Testis (tissue), 3 donors: ENCODE measurements around the gene PPOX. TPM values are rescaled to one million over a fixed set of nuclear protein-coding genes. Genes with fewer than 3 reads are reported as not detected.

ENCODE experiments used
- DNase-seq: peaks from one replicate; pipeline ENCODE4 v3.0.0-alpha.2; 2019
- H3K27ac ChIP-seq, 2 donors: fragments of 200-600 bp; sonication (generic); one replicate each; pipeline ENCODE4 v1.5.1; 2019
- H3K27me3 ChIP-seq: fragments of 200-600 bp; sonication (generic); one replicate; pipeline ENCODE4 v1.5.1; 2019
- H3K36me3 ChIP-seq: fragments of 200-600 bp; sonication (generic); one replicate; pipeline ENCODE4 v1.5.1; 2017; ENCODE audit warnings: low read depth; ENCODE audit errors: missing control alignments
- H3K4me1 ChIP-seq: fragments of 200-600 bp; sonication (generic); one replicate; pipeline ENCODE4 v1.5.1; 2019
- H3K4me3 ChIP-seq, 2 donors: fragments of 200-600 bp; sonication (generic); one replicate each; pipeline ENCODE4 v1.5.1; 2017 to 2019
- H3K9me3 ChIP-seq: fragments of 200-600 bp; sonication (generic); one replicate; pipeline ENCODE4 v1.5.1; 2017
- CTCF ChIP-seq, 3 experiments: fragments of 450-650 bp in 2 of 3; fragments of 200-600 bp in 1 of 3; sonication (generic) in 1 of 3; IDR thresholded peaks; one replicate each; pipeline ENCODE4 v1.5.1; 2016 to 2019; ENCODE audit warnings: antibody characterized with exemption in 3 of 3, mild to moderate bottlenecking in 2 of 3, moderate library complexity in 1 of 3
- POLR2A ChIP-seq: fragments of 450-650 bp; IDR thresholded peaks from one replicate; pipeline ENCODE4 v1.6.1; 2017; ENCODE audit warnings: antibody characterized with exemption, mild to moderate bottlenecking, moderate library complexity
- WGBS, 2 donors: methylation state at CpG; one replicate each; pipeline ENCODE4 v1.1.5; 2018; 5-methylcytosine and 5-hydroxymethylcytosine counted together
- intact Hi-C: fragments of 100-400 bp; cut with DNase I; formaldehyde crosslinking; loops from one replicate; pipeline ENCODE4 v1.15.1; 2023; ENCODE audit warnings: low total_unique reads
- polyA plus RNA-seq: library from polyadenylated mRNA; stranded (reverse); fragments of 350-450 nt; fragmentation: Illumina TruSeq; extraction: RNeasy Lipid Tissue Mini Kit (QIAGEN cat#74804); gene quantifications from one replicate; pipeline ENCODE4 v1.2.3, GENCODE V29; 2014; ENCODE audit warnings: low read depth, low replicate concordance; ENCODE audit not compliant: insufficient read depth
- total RNA-seq, 2 donors: library from RNA; depleted of rRNA; stranded (reverse); fragments of >200 nt; gene quantifications; one replicate each; pipeline ENCODE4 v1.2.3, GENCODE V29; 2016

The PPOX gene
- total and polyA plus RNA-seq, 3 donors from 2014 or later = 19.5 to 24.8 (median 20.5) TPM

GRCh38 chr1:161199506-161200139, 33.4 kb downstream of the PPOX start:
- 56 to 61% methylated on average over 5 of the region's 5 CpGs for WGBS, 2 donors
- intact Hi-C loops = no loop called here
- Histone ChIP-seq H3K36me3 (no peaks in the 10 kb centered on the region), H3K27ac (peak overlapping the region; percentile 99 to 100), H3K4me3 (no peak overlapping the region), H3K9me3 (no peaks in the 10 kb centered on the region), H3K4me1 (peaks cover 63% of the 10 kb centered on the region), H3K27me3 (no peaks in the 10 kb centered on the region)
- DNase-seq = no peak
- TF ChIP-seq POLR2A (no peak), CTCF (IDR thresholded peaks at IDR 0.05) (no peak)

- Histone ChIP-seq H3K9me3 (no peaks in the 10 kb centered on the region), H3K27ac (peak overlapping the region; percentile 99 to 100), H3K36me3 (no peaks in the 10 kb centered on the region), H3K4me3 (no peak overlapping the region), H3K4me1 (peaks cover 63% of the 10 kb centered on the region), H3K27me3 (no peaks in the 10 kb centered on the region)
- TF ChIP-seq CTCF (IDR thresholded peaks at IDR 0.05) (no peak), POLR2A (no peak)
- intact Hi-C loops = no loop called here
- WGBS, 2 donors = 51 to 53% methylated on average over 5 of the region's 5 CpGs
- DNase-seq = no peak
Measured at GRCh38 chr1:161200421-161200991, 34.3 kb downstream of the PPOX start.

GRCh38 chr1:161200992-161201835, 35.0 kb downstream of the PPOX start:
- no peak for TF ChIP-seq POLR2A
- no peak for TF ChIP-seq CTCF (IDR thresholded peaks at IDR 0.05)
- H3K4me3 ChIP-seq = peak overlapping the region; percentile 72 to 84
- H3K9me3 ChIP-seq = no peaks in the 10 kb centered on the region
- H3K27ac ChIP-seq = peak overlapping the region; percentile 99 to 100
- no peaks in the 10 kb centered on the region for H3K36me3 ChIP-seq
- WGBS, 2 donors = 3 to 10% methylated on average over 12 to 13 of the region's 13 CpGs
- intact Hi-C loops = no loop called here
- no peaks in the 10 kb centered on the region for H3K27me3 ChIP-seq
- DNase-seq = peak; percentile 74
- H3K4me1 ChIP-seq = peaks cover 63% of the 10 kb centered on the region

- Histone ChIP-seq H3K36me3 (no peaks in the 10 kb centered on the region), H3K4me3 (peak within 1 kb of the TSS; percentile 72 to 84), H3K27me3 (no peaks in the 10 kb centered on the region), H3K9me3 (no peaks in the 10 kb centered on the region), H3K27ac (peak within 1 kb of the TSS; percentile 99 to 100), H3K4me1 (peaks cover 55% of the 10 kb centered on the region)
- 0 to 1% methylated on average over 23 to 52 of the region's 53 CpGs for WGBS, 2 donors
- intact Hi-C loops = no loop called here
- DNase-seq = peak; percentile 100
- TF ChIP-seq CTCF (IDR thresholded peaks at IDR 0.05) (peak in 1 of 3 experiments; percentile 14), POLR2A (no peak)
Measured at GRCh38 chr1:161201836-161202712, 35.8 kb downstream of the PPOX start, which contains the start of gene NDUFS2. Gene NDUFS2, plus strand, starts transcription at chr1:161202367. Its CDS starts 19 bp downstream, at chr1:161202386.
